Measurements from ENCODE around the gene GPR152.
"Not testable (repeated sequence)": the region's sequence is repeated elsewhere in the genome, so short reads cannot be mapped to it uniquely, and the experiment has no call there.

Gene GPR152

DNA sequence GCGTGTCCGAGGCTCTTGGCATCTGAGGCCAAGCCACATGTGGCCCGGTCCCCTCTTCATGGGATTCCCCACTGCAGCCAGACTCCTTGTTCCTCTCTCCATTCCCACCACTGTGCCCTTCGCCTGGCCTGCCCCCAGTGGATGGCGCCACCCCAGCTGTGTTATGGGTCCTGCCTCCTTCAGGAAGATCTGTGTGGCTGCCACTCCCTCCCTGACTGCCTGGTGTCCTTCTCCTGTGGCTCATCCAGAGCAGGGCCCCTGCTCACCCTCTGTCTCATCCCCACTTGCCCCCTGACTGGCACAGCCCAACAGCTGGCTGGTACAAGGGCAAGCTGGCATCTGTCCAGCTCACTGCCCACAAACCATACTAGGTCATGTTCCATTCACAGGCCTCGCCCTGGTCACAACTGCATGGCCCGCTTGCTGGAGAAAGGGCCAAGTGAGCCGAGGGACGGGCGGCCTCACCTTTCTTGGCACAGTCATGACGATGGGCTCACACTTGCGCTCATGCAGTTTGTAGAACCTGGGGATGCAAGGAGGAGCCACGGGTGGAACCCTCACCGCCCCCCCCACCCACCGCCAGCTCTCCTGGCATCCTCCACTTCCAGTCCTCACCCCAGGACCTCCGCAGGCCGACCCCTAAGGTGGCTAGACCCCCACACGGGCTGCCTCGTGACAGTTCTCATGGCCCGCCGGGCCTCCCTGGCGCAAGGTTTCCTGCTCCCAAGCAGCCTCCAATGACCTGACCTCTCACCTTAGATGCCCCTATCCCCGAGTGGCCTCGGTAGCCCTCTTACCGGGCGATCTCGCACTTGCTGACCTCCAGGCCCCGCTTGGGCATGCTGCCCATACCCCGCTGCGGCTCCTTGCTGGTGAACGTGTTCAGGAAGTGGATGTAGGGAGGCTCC is 13.0 kb downstream of the GPR152 start:
- no peak for DNase-seq (ENCODE audit: low read depth in 2 of 2)

DNA sequence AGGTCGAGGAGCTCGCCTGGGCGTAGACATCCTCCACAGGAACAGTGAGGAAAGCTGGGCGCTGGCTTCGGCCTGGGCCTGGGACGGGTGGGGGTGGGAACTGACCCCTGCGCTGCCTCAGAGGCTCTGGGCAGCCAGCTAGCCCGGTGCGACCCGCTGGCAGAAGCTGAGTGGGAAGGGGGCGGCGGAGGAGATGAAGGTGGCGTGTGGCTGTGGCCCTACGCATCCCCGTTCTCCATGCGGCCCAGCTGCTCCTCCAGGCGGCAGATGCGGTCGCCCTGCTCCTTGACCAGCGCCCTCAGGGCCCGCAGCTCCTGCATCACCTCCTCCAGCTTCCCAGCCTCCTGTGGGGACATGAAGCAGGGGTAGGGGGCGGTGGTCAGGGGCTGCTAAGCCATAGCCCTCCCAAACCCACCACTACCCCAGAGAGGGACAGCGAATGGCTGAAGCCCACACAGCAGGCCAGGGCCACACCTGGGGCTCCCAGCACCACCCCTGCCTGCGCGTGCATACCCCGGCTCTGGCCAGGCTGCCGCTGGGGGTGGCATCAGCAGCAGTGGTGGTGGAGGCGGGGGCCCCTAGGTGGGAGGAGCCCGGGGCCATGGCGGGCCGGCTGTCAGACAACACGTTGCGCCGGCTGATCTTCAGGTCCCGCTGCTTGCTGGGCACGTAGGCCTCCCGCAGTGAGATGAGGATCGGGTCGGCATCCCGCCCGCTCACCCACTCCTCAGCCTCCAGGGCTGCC is 14.2 kb downstream of the GPR152 start:
- DNase-seq (ENCODE audit: low read depth in 2 of 2) = peak; percentile 45 to 53

DNA sequence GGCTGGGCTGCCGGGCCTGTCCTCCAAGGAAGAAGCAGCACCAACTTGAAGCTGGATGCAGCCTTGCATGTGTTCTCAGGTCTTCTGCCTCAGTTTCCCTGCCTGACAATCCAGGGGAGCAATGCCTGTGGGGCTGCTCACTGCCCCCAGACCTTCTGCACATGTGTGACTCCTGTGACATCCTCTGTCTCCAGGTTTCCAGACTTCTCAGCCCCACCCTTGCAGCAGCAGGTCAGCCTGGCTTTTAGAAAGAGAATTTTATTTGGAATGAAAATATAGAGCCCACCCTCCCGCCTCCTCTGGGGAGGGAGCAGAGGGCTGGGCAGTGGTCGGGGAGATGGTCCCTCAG is 14.7 kb downstream of the GPR152 start:
- DNase-seq (ENCODE audit: low read depth in 2 of 2) = no peak

DNA sequence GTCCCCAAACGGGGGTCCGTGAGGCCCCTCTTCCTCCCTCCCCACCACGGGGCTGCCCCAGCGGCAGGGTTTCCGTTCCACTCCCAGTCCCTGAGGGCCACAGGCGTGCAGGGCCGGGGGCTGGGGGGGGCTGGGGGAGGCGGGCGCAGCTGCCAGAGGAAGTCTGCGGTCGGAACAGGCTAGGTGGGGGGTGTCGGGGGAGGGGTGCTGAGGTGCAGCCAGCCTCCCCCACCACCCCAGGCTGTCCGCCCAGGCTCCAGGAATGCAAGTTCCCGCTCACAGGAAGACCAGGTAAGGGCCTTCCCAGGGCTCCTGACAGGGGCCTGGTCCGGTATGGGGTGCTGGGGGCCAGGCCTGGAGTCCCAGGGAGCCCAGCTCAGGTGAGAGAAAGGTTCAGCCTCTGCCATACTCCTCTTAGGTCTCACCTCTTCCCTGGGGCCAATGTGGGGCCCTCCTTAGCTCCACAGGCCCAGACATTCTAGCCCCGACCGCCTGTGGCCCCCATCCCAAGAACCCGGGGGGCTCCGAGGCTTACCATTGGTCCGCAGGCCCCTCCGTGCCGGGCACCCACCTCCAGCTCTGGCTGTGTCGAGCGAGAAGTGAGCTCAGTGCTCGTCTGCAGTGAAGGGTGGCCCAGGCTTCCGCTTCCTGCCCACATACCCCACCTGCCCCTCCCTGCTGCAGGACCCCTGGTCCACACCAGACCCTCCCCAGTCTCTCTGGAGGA is 15.3 kb downstream of the GPR152 start, which contains the start of gene PTPRCAP:
PTPRCAP (minus strand) TSS at position 601 of the 727 bp plus-strand sequence; CDS start at position 538, 63 bp downstream.
- peak; percentile 43 to 63 for DNase-seq (ENCODE audit: low read depth in 2 of 2)

DNA sequence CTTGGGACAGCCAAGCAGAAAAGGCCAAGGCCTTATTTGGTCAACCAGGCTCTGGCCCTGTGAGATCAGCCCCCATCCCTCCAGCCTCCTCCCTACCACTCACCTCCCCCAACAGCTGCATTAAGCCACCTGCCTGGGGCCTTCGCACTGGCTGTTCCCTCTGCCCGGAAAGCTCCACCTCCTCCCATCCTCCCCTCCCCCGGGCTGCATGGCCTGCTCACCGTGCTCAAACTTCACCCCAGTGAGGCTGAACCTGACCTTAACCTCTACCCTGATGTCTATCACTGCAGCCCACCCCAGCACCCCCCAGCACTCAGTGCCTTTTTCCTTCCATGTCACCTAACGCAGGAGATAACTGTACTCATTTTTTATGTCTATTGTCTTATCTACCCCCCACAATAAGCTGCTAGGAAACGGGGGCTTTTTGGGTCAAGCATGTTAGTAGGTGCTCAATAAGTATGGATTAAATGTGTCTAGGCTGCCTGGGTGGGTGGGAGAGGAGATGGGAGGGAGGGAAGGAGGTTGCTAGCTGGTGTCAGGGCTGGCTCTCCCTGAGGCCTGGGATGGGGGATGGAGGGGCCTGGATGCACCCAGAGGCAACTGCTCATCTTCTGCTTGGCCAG is 16.0 kb downstream of the GPR152 start:
- peak in 1 of 2 donors; percentile 47 for DNase-seq (ENCODE audit: low read depth in 2 of 2)

DNA sequence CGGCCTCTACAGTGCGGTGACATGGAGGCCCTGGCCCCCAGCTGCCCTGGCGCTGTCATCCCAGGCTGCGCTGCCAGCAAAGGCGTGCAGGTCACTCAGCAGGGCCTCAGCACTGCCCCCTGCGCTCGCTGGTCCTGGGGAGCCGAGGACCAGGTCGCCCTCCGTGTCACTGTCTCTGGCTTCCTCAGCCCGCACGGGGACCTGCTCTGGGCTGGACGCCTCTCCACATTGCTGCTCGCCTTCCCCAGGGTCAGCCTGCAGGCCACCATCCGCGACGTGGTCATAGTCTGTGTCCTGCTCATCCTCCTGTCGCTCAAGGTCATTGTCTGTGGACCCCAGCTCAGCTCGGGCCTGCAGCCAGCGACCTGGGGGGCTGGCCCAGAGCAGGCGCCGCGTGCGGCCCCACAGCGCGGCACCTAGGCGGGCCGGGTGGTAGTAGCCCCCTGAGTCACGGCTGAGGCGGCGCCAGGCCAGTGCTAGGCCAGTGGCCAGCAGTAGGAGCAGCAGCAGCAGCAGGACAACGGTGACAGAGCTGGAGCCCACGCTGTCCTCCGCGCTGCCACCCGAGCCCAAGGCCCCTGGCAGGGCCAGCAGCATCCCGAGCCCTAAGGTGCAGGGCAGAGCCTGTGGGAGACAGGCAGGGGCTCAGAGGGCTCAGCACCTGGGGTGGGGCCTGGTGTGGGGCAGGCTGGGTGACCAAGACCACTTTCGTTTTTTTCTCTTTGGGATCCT is 16.6 kb downstream of the GPR152 start:
- DNase-seq (ENCODE audit: low read depth in 2 of 2) = no peak

DNA sequence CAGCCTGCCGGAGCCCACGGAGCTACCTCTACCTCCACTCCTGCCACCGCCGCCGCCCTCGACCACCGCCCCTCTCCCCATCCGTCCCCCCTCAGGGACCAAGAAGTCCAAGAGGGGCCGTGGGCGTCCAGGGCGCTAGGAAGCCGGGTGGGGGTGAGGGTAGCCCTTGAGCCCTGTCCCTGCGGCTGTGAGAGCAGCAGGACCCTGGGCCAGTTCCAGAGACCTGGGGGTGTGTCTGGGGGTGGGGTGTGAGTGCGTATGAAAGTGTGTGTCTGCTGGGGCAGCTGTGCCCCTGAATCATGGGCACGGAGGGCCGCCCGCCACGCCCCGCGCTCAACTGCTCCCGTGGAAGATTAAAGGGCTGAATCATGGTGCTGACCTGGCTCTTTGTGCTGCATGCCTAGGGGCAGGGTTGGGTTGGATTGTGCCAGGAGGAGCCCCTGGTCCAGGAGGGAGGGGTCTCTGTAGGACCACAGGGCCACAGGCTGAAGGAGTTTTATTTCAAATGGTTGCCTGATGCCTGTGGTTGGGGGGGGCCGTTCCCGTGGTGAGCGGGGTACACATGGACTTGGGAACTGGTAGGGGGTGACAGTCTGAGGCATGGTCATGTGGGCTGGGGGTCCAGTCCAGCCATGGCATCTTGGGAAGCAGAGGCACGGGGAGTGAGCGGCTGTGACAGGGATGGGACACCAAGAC is 17.4 kb downstream of the GPR152 start:
- DNase-seq (ENCODE audit: low read depth in 2 of 2) = no peak

DNA sequence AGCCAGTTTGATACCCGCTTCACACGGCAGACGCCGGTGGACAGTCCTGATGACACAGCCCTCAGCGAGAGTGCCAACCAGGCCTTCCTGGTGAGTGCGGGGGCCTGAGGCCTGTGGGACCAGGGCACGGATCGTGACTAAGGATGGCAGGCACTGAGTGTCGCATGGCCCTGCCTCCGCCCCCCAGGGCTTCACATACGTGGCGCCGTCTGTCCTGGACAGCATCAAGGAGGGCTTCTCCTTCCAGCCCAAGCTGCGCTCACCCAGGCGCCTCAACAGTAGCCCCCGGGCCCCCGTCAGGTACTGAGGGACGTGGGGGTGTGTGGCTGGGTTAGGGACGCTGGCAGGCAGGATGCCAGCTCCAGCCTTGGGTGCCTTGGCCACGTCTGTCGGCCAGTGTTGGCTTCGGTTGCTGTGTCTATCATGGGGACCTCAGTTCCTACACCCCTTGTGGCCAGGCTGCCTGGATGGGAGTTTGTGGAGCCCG is 18.1 kb downstream of the GPR152 start:
- no peak for DNase-seq (ENCODE audit: low read depth in 2 of 2)

DNA sequence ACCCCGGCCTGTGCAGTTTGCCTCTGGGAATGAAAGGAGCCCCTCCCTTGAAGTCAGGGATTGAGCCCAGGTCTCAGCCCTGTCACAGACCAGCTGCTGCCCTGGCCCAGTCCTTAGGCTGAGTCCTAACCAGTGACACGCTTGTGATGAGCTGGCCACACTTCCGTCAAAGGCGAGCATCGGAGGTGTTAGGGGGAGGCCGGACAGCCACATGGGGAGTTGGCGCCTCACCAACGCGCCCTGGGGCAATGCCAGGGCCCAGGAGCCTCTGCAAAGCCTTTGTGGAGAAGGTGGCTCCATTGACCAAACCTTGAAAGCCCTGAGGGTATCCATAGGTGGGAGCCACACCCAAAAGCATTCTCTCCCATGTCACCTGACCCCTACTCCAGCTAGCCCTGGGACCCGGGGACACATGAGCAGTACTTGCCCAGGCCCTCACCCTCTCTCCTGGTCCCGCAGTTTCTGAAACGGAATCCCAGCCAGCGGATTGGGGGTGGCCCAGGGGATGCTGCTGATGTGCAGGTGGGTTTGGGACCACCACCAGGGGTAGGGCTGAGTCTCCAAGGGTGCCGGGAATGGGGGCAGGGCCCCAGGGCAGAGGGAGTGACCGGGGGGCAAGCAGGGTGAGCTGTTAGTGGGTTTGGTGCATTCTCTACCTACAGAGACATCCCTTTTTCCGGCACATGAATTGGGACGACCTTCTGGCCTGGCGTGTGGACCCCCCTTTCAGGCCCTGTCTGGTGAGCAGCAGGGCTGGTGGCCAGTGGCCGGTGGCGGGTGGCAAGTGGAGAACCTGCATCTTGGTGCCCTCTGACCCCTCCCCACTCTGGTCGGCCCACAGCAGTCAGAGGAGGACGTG is 18.8 kb downstream of the GPR152 start:
- no peak for DNase-seq (ENCODE audit: low read depth in 2 of 2)

DNA sequence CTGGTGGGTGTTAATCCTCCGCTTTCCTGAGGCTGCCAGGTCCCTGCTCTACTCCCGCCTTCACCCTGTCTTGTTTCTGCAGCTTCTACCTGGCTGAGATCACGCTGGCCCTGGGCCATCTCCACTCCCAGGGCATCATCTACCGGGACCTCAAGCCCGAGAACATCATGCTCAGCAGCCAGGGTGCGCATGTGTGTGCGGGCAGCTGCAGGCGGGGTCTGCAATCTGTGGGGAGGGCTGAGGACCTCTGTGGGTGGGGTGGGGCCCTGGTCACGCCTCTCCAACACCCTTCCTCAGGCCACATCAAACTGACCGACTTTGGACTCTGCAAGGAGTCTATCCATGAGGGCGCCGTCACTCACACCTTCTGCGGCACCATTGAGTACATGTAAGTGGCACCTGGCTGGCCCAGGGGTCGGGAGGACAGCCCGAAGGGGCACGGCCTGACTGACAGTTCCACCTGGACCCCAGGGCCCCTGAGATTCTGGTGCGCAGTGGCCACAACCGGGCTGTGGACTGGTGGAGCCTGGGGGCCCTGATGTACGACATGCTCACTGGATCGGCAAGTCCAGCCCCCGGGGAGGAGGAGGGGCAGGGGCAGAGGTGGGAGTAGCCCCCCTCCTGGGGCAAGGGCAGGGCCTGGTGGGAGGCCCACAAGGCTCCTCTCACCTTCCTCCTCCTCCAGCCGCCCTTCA is 19.7 kb downstream of the GPR152 start:
- DNase-seq (ENCODE audit: low read depth in 2 of 2) = no peak

DNA sequence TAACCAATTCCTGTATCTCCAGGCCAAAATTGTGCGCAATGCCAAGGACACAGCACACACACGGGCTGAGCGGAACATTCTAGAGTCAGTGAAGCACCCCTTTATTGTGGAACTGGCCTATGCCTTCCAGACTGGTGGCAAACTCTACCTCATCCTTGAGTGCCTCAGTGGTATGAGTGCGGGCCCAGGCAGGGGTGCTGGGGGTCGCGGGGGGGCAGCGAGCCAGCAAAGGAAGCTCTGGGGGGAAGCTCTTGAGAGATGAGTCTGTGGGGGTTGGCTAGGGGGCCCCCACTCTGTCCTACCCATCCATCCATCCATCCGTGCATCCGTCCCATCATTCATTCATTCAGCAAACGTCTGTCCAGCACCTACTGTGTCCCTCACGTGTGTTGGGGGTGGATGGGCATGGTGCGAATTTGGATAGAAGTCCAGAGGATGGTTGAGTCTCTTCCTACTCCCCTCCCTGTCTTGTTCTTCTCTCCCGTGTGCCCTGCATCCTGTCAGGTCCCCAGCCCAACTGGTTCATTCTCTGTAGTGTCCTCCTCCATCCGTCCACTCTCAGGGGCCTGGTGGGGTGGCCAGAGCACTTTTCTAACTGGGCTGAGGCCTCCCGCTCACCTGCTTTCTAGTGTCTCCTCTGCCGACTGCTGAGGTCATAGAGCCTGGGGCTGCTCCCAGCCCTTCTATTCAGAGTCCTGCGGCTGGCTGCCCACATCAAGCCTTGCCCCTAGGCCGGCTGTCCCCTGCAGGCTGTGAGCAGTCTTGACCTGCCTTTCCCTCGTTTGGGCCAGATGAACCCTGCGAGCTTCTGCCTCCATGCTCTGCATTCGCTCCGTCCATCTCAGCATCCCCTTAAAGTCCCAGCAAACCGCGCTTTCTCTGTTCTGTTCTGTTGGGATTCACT is 20.9 kb downstream of the GPR152 start:
- no peak for DNase-seq (ENCODE audit: low read depth in 2 of 2)

DNA sequence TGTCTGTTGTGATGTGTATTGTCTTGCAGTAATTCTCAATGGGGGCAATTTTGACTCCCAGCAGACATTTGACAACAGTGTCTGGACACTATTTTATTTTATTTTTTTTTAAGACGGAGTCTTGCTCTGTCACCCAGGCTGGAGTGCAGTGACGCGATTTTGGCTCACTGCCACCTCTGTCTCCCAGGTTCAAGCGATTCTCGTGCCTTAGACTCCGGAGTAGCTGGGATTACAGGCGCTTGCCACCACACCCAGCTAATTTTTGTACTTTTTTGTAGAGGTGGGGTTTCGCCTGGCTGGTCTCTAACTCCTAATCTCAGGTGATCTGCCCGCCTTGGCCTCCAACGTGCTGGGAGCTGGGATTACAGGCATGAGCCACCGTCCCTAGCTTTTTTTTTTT is 22.8 kb downstream of the GPR152 start:
- DNase-seq (ENCODE audit: low read depth in 2 of 2) = no peak

DNA sequence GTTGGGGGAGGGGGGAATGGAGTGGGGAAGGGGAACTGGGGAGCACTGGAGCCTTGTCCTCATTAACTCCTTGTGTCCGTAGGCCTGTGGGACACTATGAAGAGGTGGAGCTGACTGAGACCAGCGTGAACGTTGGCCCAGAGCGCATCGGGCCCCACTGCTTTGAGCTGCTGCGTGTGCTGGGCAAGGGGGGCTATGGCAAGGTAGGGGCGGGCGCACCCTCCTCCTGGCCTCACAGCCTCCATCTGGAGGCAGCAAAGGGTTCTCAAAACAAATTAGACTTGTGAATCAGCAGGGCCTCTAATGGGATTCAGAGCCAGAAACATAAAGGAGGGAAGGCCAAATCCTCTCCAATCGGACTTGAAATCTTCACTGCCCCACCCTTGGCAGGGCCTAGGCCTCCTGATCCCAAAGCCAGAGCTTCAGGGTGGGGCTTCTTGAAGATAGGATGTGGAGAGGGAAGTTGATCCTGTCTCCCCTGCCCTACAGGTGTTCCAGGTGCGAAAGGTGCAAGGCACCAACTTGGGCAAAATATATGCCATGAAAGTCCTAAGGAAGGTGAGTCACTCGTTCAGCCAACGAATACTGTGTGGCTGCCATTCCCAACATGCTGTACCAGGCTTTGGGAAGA is 23.4 kb downstream of the GPR152 start:
- DNase-seq (ENCODE audit: low read depth in 2 of 2) = no peak

DNA sequence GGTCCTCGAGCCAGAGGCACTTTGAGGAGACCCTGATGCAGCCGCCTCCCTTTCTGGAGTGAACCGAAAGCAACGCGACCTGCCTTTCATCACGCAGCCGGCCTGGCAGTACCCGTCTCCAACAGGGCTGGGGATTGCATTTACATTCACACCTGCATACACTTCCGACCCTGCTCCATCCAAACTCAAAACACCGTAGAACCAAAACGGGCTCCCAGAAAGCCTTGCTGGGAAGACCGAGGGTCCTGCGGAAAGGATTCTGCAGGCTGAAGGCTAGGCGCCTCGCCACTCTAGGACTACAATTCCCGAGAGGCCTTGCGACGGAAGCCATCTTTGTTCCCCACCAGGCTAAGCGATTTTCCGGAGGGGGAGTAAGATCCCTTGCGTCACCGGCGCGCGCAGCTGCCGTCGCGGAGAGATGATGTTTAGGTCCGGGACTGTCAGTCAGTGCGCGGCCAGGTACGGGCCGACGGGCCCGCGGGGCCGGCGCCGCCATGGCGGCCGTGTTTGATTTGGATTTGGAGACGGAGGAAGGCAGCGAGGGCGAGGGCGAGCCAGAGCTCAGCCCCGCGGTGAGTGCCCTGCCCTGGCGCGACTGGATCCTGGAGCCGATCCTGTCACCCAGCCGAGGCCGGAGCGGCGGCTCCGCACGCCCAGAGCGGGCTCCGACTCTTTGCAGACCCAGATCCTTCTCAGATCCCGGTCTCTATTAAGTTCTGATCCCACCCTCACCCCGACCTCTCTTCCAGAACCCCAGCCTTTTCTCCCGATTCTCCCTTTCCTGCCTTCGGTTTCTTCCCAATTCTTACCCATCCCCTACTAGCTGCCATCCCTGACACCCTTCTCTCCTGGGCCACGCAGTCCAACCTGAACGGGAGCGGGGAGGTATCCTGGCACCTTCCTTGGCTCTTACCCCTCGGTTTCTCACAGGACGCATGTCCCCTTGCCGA is 24.2 kb downstream of the GPR152 start, which contains the start of gene RPS6KB2:
RPS6KB2 (plus strand) TSS at position 443 of the 950 bp plus-strand sequence; CDS start at position 495, 52 bp downstream.
- DNase-seq (ENCODE audit: low read depth in 2 of 2) = peak; percentile 94 to 99

DNA sequence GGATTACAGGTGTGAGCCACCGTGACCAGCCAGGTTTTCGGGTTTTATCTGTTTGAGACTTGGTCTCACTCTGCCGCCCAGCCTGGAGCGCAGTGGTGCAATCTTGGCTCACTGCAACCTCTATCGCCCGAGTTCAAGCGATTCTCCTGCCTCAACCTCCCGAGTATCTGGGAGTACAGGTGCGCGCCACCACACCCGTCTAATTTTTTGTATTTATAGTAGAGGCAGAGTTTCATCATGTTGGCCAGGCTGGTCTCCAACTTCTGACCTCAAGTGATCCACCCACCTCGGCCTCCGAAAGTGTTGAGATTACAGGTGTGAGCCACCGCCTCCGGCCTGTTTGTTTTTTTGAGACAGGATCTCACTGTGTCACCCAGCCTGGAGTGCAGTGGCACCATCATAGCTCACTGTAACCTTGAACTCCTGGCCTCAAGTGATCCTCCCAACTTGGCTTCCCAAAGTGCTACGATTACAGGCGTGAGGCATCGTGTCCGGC is 25.1 kb downstream of the GPR152 start:
- not testable (repeated sequence) for DNase-seq (ENCODE audit: low read depth in 2 of 2)

All from stimulated activated CD4-positive, alpha-beta T cell treated with anti-CD3 and anti-CD28 coated beads, Interleukin-1b, Interleukin-23, amount 100 ng/mL, for 1 hour (primary cell).